NCI-H82 (cell line): ENCODE results near the gene MTM1.

ENCODE experiments used
- DNase-seq: peaks from one replicate; lab custom pipeline; 2025; lab: John Stamatoyannopoulos, UW

Gene MTM1

DNA sequence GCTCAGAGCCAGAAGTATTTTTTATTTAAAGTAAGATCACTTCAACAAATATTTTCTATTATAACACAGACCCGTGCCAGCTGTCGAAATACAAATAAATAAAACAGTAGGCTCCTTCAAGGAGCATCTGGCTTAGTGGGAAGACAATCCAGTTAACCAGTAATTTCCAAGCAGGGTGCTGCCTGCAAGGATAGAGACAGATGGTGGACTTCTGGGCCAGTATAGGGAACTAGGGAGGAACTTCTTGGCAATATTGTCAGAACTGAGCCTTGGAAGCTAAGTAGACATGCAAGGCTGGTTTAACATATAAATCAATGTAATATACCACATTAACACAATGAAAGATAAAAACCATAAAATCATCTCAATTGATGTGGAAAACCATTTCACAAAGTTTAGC lies 107.8 kb downstream of the MTM1 start:
- peak; percentile 95 for DNase-seq

DNA sequence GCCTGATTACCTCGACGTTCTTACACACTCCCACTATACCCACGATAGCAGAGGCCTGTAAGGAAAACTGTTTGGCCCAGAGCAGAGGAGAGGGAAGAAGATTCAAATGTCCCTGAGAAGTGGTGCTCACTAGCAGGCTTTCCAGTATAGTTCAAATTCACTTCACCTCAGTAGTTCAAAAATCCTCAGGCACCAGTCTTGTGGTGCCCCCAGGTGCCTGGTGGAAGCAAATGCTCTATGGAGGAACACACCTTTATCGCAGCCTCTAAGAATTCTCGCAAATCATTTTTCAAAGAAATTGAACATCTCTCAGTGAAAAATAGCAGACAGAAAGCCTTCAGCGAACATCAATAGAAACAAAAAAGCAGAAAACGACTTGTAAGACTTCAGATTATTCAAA lies 112.6 kb downstream of the MTM1 start:
- DNase-seq: peak; percentile 60

DNA sequence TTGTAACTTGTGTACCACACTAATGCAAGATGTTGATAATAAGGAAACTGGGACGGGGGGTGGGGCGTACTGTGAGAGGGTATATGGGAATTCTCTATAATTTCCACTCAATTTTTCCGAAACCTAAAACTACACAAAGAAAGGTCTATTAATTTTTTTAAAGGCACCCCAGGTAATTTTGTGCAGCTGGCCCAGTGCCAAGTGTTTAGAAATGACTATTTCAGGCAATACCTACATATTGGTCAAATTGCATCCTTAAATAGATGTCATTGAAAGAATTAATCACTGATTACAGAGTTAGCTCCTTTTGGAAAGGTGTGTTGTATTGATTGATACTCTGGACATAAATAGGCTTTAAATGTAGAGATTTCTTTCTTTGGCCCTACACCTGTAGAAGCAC lies 114.7 kb downstream of the MTM1 start:
- DNase-seq: no peak

DNA sequence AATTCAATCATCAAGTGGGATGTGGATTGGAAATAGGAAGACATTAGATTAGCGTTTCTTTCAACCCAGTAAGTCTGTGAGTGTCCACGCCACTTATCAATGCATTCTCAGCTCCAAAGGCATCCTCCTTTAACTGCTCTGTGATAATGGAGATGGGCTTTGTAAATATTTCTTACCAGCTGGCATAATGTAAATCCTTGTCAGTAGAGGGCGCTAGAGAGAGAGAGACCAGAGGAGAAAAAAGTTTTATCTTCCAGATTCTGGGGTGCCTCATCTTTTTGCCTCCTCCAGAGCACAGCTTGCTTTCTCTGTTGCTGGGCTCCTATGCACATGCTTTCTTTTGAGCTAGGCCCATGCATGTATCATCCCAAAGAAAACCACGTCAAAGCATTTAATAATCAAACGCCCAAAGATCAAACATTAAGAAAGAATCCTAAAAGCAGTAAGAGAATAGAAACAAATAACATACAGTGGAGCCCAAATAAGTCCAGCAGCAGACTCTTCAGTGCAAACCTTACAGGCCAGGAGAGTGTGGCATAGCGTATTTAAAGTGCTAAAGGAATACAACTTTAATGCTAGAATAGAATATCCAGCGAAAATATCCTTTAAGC lies 115.2 kb downstream of the MTM1 start:
- peak; percentile 78 for DNase-seq

DNA sequence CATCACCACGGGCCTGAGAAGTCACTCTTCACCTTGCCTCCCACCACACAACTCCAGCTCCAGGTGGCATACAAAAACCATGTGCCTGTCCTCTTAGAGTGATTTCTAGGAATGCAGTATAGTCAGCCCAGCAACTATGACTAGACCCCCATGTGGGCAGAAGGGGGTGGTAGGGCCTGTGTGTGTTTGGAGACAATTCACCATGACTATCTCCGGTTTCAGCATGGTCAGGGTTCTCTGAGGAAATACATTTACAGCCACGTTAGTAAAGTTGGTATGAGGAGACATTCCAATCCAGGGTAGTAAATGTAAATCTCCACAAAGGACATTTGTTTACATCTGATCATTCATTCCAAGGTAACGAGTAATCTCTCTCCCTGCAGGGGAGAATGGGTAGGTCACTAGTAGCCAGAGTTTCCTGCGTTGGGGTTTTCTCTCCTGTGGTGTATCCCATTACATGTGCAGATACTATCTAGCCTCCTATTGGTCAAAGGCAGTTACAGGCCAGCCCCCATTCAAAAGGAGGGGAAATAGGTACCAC lies 120.6 kb downstream of the MTM1 start:
- no peak for DNase-seq

DNA sequence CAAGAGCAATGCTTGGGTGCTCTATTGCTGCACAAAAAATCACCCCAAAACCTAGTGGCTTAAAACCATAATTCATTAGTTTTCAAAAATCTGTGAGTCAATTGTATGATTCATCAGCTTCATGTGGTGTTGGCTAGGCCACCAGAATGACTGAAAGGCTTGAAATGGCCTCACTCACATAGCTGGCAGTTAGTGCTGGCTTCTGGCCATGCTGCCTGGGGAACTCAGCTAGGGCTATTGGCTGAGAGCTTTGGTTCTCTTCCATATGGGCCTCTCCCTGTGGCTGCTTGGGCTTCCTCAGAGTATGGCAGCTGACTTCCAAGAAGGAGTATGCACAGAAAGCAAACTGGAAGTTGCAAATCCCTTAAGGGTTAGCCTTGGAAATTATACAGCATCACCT lies 121.7 kb downstream of the MTM1 start:
- DNase-seq: no peak

DNA sequence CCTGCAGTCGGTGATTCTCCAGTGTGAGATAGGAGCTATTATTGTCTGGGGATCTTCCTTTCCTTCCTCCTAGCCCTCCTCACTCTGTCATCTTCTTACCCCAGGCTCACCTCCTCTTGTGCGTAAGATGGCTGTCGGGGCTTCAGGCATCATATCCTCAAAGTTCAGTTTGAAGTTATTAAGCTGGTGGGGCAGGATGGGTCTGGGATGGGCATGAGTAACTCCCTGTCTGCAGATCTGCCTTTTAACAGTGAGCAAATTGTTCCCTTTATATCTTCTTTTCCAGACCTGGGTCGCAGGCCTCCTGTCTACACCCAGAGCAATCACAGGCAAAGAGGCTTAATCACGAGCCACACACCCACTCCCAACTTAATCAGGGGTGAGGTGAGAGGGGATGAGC lies 123.9 kb downstream of the MTM1 start:
- DNase-seq: peak; percentile 65

DNA sequence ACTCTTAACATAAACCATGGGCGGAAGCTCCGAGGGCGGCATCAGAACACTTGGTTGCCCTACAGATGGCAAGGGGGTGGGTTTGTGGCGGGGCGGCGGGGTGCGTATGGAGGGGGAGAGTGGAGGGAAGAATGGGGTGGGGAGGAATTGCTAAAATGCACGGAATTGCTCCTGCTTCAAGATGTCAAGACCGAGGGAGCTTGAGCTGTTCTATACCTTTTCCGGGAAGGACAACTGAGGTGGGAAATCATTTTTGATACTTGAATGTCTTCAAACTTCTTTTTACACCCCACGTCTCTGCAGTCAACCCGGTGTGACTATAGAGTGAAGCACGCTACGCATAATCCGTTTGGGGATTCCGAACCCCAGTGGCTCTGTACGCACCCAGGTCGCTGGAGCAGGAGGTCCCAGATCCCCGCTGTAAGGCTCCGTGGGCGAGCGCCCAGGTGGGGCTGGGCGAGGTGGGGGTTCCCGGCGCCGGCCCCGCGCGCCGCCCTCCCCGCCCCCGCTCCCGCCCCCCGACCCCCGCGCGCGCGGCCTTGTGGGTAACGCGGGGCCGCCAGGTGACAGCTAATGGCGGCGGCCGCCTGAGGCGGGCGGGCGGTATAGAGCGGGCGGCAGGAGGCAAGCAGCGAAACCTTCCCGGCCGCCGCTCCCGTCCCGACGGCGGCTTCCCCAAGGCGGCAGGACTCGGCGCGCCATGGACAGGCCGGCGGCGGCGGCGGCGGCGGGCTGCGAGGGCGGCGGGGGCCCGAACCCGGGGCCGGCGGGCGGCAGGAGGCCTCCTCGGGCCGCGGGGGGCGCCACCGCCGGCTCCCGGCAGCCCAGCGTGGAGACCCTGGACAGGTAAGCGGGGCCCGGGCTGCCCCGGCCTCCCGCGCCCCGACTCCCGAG lies 124.7 kb downstream of the MTM1 start, which contains the start of gene MTMR1:
TSS of gene MTMR1 (plus strand) at position 566 of the 894 bp plus-strand sequence. CDS start at position 701, 135 bp downstream.
- peak; percentile 65 for DNase-seq

DNA sequence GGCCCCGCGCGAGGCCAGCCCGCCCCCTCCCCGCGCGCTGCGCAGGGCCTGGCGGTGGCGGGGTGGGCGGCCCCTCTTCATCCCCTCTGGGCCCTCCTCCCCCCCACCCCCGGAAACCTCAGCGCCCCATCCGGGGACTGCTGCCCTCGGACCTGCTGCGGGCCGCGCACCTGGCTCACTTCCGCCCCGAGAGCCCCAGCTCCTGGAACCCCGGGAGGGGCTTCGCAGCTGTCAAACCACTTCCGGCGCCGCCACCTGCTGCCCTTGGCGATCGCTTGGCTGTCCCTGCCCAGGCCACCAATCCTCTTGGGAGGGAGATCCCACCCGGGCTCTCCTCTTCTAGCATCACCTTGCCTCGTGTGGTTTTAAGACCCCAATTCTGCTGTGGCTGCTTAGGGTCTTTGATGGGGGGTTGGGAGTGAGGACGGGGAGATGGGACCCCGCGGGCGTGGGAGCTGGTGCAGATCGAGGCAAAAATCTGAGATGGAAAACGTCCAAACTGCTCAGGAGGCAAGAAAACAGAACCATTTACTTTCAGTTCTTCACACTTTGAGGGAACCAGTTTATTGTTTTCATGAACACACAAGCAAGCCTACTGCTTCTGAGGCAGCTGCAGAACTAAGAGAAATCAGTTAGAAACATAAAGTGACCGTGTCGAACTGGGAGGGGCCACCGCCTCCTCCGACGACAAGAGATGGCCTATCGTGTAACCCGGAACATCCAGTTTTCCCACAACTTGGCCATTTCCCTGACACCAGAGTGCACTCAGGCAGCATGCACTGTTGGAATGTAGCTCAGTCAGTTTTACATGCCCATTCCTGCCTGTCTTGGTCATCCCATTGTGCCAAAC lies 125.5 kb downstream of the MTM1 start:
- peak; percentile 86 for DNase-seq

DNA sequence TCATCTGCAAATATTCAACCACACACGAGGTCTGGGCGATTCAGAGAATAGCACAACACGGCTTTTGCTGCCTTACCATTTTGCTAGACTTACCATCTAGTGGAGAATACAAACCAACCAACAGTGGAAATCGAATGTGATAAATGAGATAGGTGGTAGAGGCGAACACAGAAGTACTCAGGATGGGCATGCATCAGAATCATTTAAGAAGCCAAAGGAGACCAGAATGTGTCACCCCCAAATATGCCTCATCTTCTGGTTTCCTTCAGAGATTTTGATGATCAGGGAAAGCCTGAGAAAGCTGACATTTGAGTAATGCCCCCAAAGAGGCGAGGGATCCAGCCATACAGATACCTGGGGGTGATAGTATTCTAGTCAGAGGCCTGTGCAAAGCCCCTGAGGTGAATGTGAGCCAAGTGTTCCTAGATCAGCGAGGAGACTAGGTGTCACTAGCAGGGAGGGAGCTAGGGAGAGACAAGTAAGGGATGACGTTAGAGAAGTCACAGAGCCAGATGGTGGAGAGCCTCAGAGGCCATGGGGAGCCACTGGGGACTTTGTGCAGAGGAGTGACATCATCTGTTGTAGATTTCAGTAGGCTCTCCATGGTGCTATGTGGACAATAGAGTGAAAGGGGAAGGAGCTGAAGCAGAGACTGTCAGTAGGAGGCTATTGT lies 126.5 kb downstream of the MTM1 start:
- DNase-seq: peak; percentile 62

DNA sequence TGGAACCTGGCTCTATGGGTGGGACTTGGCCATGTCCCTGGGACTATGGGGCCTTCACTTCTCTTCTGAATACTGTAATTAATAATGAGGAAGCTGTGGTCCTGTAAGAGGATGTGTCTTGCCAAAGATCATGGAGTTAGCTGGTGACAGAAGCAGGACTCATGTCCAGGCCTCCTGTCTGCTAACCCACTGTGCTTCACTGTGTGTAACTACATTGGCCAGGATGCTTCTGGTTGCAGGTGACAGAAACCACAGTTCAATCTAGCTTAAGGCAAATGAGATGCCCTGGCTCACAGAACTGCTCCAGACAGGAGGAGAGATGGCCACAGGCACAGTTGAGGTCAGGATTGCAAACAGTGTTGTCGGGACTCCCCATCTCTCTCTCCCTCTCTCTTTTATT lies 127.9 kb downstream of the MTM1 start:
- DNase-seq: no peak

DNA sequence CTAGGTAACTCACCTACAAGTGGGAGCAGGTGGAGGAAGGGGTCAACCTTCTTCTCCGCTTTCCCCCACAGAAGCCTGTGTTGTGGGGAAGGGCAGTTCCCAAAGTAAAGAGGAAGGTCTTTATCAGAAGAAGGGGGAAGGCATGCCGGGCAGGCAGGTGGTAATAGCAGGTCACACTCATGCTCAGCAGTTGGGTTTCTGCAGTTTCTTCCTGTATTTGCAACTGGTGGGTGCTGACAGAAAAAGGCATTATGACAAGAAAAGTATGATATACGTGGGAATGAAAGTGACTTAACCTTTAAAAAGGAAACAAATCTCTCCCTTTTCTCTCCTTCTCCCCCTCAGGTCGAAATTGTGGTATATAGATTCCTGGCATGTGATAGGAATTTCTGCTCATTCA lies 128.4 kb downstream of the MTM1 start:
- no peak for DNase-seq

DNA sequence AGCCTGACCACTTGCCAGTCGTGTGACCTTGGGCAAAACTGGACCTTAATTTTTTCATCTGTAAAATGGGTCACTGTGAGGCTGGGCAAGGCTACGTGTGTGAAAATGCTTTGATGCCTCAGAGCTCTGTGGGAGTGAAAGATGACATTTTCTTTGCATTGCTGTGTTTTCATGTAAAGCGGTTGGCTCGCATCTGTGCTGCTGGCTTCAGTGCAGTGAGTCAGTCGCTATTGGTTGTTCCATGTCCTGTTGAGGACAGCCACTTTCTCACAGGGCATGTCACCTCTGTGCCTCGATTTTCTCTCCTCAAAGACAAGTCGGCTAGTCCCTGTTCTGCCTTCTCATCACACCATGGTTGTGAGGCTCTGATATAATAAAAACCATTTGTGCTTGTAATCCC lies 129.2 kb downstream of the MTM1 start:
- no peak for DNase-seq

DNA sequence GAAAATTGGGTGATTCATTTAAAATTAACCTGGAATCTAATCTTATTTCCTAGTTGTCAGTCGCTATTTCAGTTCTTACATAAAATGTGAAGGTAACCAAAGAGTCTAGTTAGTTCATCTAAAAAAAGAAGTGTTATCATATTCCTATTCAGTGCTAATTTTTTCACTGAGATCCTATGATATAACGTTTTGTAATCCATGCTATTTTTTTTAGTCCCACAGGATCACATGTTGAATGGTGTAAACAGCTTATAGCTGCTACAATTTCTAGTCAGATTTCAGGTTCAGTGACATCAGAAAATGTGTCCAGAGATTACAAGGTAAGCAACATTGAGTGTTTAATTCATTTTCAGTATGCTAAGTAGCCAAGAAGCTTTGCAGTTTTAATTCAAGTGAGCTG lies 130.6 kb downstream of the MTM1 start:
- DNase-seq: peak; percentile 4

DNA sequence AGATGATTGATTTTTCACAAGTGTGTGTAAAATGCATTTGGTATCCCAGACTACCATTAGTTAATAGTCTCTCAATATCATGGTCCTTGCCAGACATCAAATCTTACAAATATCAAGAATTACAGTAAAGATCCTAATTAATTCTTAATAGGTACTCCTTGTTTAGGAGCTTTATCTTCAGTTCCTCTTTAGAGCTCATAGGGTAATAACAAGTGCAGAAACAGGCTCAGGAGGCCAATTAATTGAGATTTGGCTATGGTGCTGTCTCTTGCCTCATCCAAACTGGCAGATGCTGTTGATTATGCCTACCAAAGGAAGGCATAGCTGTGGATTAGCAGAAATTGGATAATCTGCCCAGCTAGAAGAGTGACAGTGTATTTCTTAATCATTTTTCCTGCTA lies 131.7 kb downstream of the MTM1 start:
- DNase-seq: peak; percentile 95

DNA sequence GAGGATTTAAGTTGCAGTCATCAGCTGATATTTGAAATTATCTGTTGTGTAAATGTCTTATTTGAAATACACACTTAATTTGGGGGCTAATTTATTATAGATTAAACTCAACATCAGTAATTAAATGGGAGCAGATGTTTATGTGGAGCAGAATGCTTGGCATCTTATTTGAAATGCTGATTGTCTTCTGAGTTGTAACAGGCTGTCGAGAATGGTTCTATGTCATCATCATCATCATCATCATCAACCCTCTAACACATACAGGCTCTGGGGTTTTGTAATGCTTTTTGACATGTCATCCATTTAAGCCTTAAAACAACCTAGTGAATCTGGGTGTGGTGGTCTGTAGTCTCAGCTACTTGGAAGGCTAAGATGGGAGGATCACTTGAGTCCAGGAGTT lies 133.0 kb downstream of the MTM1 start:
- DNase-seq: no peak

DNA sequence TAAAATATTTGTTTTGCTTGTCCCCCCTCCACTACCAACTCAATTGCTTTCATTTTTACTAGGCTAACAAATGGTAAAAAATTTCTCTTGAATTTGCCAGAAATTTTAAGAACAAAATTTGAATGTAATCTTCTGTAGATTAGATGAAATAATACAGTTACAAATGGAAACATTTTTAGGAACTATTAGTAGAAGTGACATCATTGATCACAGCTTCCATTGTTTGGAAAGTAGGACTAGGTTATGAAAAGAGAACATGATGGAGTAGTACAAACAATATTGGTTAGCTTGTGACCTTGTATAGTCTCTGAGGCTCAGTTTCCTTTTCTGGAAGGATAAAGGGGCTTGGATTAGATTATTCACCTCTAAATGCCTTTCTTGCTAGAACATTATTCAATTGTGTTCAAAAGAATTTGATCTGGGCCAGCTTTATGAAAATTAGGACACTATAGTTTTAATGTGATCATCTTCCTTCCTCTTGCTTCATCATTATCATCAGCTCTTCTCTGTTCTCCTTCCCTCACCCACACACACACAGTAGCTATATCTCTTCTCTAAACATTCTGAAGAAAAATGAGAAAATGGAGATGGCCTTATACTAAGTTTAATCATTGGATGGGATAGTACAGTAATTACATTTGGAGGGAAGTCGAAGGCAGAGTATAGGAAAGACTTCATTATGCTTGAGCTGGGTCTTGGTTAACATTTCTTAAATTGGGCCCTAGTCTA lies 134.7 kb downstream of the MTM1 start:
- DNase-seq: no peak

DNA sequence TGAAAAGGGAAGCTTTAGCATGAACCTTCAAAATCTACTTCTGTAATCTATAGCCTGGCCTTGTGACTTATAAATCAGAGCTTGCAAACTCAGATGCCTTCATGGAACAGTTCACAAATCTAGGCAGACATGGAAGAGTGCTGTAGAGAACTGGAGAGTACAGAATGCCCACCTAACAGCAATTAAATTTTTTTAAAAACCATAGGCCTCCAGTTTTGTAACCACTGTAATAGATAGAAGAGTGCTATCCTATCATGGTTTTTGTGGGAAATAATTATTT lies 135.2 kb downstream of the MTM1 start:
- no peak for DNase-seq

DNA sequence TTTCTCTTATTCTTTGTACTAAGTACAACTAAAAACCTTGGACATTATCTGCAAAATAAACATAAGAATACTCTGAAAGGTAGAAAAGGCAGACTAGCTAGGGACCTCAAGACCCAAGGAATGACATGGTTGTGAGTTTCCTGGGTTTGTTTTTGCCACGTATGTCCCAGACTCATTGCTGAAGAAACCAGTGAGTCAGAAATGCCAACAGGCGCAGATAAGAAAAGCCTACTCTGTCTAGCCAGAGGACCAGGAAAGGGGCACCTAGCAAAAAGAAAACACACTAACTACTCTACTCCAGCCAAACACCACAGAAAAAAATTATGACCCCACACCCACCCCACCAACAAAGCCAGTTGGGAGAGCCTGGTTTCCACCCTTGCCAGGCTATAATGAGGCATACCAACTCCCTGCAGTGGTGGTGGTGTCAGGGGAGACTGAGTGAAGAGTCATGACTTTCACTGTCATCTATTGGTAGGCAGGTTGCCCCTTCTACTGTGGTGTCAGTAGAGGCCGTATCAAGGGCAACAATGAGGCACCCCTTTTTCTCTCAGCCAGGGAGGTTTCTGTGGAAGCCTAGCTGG lies 135.7 kb downstream of the MTM1 start:
- no peak for DNase-seq

DNA sequence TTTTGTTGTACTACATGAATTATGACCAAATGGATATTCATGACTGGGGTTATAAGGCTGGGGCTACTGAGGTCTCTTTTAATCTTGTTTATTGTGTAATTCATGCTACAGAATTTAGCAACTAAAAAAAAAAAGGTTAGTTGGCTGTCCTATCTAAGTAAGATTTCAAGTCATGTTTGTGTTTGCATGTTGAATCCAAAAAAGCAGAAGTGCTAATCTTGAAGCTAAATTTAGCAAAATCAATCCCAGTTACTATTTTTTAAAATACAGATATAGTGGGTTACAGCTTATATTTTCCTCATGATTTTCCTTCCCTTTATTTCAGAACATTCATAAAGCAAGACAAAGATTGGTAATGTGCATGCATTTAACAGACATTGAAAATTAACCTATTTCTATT lies 144.2 kb downstream of the MTM1 start:
- no peak for DNase-seq

DNA sequence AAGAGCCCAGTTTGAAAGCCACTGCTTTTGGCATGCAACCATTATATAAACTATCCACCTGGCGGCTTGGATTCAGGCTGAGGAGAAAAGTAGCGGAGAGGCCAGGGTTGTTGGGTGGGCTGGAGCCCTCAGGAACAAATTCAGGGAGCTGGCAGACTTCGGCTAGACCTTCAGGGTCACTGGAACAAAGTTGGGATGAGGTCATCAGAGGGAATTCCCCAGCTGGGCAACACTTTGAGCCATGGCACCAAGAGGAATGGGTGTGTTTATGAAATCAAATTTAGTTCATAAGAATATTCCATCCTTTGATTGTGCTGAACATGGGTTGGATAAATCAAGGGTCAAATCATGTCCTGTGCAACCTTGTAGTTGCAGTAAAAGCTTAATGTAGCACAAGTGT lies 146.8 kb downstream of the MTM1 start:
- DNase-seq: no peak
